Measurements from ENCODE around the gene ITSN1.
A peak's percentile ranks its signal among the peaks of the same experiment; 100 is the strongest.

Gene ITSN1

DNA sequence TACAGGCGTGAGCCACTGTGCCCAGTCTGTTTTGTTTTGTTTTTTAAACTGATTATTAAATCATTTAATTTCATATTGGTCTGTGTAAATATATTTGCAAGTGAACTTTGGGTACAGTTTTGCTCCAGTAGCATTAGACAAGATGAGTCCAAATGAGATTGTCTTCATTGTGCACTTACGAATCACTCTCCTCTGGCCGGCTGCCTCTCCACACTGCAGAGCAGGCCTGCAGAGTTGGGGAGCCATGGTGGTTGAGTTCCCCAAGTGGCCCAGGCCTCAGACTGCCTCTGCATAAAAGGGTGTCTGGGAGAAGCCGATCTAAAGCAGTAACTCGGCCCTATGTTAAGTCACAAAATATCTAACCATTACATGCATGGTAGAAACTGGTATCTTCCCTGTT is 198.5 kb downstream of the ITSN1 start:
- DNase-seq (ENCODE audit: low spot score), result no peak

- DNase-seq (ENCODE audit: low spot score), result no peak
Observed at GRCh38 chr21:33841561-33841960, 199.3 kb downstream of the ITSN1 start.

DNA sequence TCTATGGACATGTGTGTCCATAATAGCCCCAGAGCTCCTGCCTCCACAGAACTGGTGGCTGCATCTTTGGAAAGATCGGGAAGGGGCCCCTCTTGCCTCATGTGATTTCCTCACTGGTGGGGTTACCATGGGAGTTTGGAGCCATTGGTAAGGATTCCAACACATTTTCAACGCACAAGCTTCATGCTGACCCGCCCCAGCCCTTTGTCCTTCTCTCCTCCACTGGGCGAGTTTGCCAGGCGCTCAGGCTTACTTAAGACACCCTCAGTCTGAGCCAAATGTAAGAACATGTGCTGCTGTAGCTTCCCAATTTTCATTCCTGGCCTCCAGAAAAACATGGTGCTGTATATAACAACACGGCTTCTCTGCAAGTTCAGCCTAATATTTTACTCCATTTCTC is 200.9 kb downstream of the ITSN1 start:
- DNase-seq (ENCODE audit: low spot score), result no peak

GRCh38 chr21:33844104-33844889 is 202.0 kb downstream of the ITSN1 start:
- no peak for DNase-seq (ENCODE audit: low spot score)

- no peak for DNase-seq (ENCODE audit: low spot score)
Observed at GRCh38 chr21:33844890-33845205, 202.5 kb downstream of the ITSN1 start.

DNA sequence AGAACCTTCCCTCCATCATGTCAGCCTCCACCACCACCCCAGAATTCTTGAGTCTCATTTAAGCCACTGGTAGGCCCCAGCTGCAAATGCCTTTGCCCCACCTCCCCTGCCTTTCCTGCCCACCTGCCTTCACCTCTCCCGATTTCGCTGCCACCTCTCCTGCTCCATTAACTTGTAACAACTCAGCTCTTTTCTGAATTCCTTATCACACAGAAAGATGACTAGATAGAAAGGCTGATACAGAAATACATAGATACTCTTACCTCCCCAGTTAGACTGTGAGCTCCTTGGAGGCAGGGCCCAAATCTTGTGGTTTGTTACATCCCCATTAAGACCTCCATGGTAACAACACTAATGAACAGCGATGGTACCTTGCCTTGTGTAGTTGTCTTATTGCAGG is 203.8 kb downstream of the ITSN1 start:
- no peak for DNase-seq (ENCODE audit: low spot score)

GRCh38 chr21:33847588-33848248 is 205.4 kb downstream of the ITSN1 start:
- no peak for DNase-seq (ENCODE audit: low spot score)

GRCh38 chr21:33848249-33848953 is 206.1 kb downstream of the ITSN1 start:
- DNase-seq (ENCODE audit: low spot score), result no peak

DNA sequence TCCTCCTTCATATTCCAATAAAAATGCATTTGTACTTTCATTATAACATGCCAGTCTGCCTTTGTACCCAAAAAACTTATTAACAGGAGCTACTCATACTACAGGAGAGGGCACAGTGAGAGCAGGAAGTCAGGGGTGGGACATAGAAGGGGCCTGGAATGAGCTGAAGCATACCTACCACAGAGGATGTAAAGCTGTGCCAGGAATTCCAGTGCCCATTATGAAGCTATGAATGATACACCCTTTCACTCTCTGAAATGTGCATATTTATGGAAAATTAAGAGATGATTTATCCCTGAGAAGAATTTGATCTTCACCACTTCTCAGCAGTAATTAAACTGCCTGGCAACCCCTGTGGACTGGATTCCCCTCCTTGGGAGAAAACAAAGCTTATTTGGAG is 207.5 kb downstream of the ITSN1 start:
- no peak for DNase-seq (ENCODE audit: low spot score)

GRCh38 chr21:33850401-33850800 is 208.1 kb downstream of the ITSN1 start:
- no peak for DNase-seq (ENCODE audit: low spot score)

GRCh38 chr21:33850985-33851384 is 208.7 kb downstream of the ITSN1 start:
- DNase-seq (ENCODE audit: low spot score), result no peak

- DNase-seq (ENCODE audit: low spot score), result no peak
Observed at GRCh38 chr21:33852485-33852884, 210.2 kb downstream of the ITSN1 start.

GRCh38 chr21:33854604-33855003 is 212.3 kb downstream of the ITSN1 start:
- DNase-seq (ENCODE audit: low spot score), result peak; percentile 4

- no peak for DNase-seq (ENCODE audit: low spot score)
Observed at GRCh38 chr21:33855190-33855589, 212.9 kb downstream of the ITSN1 start.

- no peak for DNase-seq (ENCODE audit: low spot score)
Observed at GRCh38 chr21:33856893-33857527, 214.7 kb downstream of the ITSN1 start.

DNA sequence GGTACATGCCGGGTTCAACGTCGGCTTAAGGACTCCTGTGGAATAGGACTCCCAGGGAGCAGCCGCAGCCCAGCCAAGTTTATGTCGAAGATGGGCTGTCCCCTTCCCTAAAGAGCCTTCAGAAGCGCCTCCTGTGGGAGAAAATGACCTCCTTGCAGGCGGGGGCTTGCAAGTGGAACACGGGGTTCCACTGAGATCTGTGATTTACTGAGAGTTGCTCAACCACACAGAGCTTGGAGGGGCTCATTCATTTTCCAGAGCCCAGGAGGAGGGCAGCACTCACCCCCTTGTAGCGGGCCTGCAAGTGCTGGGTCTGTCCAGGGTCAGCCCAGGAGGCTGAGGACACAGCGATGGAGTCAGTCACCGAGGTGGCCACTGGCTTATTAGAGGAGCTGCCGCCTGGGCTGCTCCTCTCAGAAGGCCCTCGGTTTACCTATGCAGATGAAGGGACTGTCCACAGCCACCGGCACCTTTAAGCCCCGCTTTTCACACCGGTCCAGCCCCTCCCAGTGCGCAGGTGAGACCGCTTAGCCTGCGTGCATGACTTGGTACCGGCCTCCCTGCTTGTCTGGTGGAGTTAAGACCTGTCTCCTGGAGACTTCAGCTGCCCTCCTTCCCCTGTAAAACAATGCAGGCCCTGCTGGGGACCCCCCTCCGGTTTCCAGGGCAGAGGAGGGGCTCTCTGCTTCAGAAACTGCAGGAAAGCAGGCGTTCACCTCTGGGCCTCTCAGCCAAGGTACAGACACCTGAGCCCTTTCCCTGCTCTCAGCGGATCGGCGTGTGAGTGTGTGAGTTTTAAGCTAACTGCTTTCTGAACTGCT is 215.8 kb downstream of the ITSN1 start:
- DNase-seq (ENCODE audit: low spot score), result no peak

GRCh38 chr21:33858667-33859372 is 216.5 kb downstream of the ITSN1 start:
- DNase-seq (ENCODE audit: low spot score), result no peak

DNA sequence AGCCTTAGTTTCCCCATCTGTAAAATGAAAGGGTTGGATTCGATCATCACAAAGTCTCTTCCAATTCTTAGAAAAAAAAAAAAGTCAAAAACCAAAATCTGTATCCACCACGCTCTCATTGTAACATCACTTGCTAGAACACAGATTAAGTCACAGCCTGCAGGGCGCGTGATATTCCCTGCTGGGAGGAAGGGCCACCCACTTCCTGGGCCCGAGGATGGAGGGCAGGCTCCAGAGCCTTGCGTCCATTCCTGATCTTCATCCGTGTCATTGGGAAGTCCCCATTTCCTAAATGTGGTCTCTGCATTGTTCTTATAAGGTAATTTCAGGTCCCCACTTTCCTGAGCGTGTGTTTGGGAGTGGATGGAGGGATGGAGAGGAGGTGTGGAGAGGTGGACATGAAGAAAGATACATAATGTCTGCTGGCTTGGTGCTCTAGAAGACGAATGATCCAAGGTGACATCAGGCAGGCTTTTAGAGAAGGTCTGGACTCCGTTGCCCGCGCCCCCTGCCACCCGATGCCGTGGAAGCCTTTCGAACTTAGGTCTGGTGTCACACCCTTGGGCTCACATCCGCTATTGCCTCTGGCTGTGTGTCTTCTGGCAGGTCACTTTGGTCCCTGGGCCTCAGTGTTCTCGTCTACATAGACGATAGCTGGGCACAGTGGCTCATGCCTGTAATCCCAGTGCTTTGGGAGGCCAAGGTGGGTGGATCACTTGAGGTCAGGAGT is 217.2 kb downstream of the ITSN1 start:
- no peak for DNase-seq (ENCODE audit: low spot score)

DNA sequence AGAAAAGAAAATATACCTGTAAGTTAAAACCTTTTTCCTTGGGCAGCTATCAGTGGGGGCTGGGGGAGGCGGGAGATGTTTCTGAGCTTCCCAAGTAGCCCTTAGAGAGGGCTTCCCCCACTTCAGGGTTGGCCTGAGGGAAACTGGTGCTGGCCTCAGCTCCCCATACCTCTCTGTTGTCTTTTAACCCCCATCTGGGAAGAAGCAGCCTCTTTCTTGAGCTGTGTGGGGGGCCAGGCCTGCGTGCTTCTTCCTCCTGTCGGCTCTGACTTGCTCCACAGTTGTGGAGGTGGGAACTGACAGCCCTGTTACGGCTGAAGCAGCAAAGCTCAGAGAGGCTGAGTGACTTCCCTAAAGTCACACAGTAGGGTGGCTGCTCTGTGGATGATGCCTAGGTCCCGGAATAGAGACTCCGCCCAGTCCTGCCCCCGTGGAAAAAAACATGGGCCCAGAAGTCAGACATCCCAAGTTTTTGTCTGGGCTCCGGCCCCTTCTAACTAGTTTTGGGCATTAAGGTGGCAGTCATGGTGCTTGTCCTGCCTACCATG is 218.1 kb downstream of the ITSN1 start:
- DNase-seq (ENCODE audit: low spot score), result no peak

- no peak for DNase-seq (ENCODE audit: low spot score)
Observed at GRCh38 chr21:33861125-33861524, 218.8 kb downstream of the ITSN1 start.
